NCI-H1417 treated with DMSO at 0.1 percent for 48 hours (cell line): ENCODE data around the gene EYA4.
A peak's percentile ranks its signal among the peaks of the same experiment; 100 is the strongest.
"Not testable (repeated sequence)": the region's sequence is repeated elsewhere in the genome, so short reads cannot be mapped to it uniquely, and the experiment has no call there.

Experiments used
- DNase-seq: peaks from one replicate; lab custom pipeline; 2025; lab: John Stamatoyannopoulos, UW

EYA4 gene

DNA sequence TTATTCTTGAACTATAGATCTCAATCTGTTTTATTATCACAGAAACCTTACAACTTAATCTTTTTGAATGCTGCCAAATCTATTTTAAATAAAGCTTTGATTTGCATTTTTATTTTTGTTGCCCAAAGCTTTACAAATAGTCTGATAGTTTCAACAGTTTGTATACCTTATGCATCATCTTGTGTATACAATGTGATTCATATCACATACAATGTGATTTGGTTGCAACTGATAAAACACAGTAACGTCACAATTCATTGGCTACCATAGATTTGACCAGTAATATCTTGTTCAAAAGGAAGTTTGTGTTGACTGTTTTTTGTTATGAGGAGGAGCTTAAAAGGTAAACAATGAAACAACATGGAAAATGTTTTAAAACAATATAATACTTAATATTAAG, 110.9 kb downstream of the EYA4 start:
- DNase-seq, result no peak

DNA sequence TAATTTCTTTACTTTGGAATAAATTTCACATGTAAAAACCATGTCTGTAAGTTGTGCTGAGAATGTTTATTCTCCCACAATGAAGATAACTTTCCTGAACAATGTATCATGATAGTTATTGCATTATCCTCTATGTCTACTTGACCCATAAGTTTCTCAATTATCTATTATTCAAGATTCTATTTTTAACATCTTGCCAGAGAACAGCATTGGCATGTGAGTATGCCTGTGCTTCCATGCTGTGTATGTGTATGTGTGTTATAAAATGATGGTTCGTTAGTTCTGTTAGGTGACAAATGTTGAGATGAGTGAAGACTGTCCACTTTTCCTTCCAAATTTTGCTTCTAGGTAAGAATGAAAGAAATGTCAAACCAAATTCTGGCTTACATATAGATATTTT, 111.9 kb downstream of the EYA4 start:
- DNase-seq, result no peak

DNA sequence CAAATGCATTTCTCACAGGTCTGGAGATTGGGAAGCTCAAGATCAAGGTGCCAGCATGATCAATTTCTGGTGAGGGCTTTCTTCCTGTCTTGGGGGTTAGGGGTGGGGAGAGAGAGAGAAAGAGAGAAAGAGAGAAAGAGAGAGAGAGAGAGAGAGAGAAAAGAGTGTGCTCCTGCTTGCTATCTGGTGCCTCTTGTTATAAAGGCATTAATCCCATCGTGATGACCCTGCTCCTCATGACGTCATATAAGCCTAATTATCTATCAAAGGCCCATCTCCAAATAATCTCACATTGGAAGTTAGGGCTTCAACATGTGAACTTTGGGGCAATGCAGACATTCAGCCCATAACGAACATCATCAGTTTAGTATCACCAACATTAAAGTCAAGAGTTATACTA, 114.8 kb downstream of the EYA4 start:
- no peak for DNase-seq

DNA sequence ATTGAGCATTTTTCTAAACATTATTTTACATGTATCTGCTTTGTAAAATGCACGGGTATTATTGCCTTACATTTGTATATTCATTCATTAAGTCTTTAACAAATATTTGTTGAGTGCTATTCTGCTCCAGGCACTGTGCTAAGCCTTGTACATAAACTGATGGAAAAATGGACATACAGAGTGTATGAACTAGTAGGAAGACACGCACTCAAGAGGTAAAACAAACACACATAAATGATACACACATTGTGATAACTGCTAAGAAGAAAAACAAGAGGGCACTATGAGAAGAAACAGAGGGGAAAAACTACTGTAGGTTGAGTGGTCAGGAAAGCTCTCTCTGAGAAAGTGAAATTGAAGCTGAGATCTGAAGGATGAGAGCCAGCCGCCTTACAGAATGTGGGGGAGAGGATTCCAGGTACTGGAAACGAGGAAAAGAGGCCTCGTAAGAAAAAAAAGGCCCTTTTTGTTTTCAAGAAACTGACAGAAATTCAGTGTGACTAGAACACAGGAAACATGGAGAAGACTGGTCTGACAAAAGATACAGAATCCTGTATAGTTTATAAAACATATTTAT, 117.5 kb downstream of the EYA4 start:
- DNase-seq, result no peak

DNA sequence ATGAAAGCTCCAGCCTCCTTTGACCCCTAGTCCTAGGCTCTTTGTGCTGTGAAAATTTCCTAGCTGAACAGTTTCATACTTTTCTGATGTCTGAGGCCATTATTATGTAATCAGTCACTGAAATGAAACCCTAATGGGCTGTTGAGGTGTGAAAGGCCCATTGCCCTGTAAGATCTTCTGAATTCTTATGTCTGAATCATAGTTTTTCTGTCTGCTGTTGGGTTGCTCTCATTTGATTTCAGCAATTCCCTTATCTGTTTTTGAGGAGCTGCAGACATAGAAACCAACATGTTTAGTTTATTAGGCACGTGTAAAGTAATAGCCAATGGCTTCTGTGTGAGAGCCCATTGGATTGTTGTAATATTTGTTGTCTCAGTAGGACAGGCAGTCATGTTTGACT, 118.1 kb downstream of the EYA4 start:
- no peak for DNase-seq

DNA sequence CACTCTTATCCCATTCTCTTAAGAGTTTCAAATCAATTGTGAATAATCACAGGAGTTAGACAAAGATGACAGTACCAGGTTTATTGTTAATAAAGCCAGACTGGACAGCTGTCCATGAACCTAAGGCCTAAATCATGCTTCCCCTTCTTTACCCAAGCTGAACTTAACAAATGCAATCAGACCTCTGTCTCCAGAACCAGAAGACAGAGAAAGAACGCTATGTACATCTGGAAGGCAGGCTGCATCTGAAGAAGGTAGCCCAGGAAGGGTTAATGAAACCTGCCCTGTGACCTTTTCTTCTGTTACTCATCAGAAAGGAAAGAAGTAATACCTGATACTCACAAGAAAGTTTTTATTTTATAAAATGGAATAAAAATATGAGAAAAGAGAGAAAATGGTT, 118.6 kb downstream of the EYA4 start:
- DNase-seq, result no peak

DNA sequence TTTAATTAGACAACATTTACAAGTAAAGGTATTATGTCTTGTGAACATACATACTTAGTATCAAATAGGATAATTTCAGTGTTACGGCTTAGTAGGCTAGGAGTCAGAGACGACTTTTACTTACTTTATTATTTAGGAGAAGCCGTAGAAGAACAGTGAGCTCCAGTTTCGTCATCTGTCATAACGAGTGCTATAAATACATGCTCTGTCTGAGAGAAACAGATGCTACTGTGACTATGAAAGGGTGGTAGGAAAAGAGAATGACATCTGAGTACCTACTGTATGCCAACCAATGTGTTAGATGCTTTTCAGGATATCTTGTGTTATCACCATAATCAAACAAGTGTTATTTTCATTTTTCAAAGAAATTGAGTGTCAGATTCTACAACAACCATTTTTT, 119.0 kb downstream of the EYA4 start:
- DNase-seq, result no peak

DNA sequence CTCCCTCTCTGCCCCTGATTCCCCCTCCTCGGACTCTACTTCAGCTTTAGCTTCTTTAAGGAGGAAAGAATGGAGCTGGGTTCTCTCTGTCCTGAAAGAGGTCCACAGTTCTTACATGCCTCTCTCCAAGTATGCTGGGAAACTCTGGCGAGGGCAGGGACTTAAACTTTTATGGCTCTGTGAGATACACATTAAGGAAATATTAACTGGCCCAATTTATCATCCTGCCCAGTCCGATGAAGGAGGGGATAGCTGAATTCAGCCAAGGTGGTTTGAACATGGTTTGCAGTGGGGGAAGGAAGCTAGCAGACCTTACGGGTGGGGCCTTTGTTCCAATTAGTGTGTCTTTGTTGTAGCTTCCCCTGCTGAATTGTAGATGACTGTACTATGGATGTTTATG, 121.7 kb downstream of the EYA4 start:
- no peak for DNase-seq

DNA sequence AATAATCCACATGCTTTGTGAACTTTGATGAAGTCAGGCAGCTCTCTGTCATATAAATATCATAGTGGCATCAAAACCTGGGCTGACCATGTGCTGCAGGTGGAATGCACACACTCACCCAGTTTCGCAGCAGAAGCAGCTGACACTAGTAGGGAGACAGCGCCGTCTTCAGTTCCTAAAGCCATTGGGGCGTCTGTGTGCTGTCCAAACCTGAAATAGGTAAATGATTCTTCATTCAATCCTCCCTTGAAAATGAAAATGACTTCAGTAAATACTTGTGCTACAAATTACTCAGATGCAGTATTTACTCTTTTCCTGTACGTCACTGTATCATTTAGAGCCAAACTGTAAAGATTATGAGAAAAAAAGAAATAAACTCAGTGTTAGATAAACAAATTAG, 127.5 kb downstream of the EYA4 start:
- peak; percentile 24 for DNase-seq

DNA sequence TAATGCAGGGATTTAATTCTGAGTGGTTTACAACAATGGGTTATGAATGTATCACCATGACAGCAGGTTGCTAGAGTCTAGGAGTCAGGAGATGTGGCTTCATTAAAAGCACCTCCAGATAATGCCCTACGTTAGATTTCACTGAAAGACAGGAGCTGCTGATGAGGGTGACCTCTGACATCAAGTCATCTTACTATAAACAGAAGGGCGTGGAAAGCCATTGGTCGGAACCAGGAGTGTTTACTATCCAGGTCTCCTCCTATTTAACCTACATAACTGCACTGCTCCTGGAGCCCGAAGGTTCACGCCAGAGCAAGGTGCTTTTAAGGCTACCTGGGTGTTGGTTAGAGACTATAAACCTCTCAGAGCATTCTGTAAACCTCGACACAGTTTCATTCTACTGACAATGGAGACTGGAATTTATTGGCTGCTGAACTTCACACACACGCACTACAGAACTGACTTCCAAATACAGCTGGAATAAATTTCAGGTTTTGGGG, 128.7 kb downstream of the EYA4 start:
- no peak for DNase-seq

DNA sequence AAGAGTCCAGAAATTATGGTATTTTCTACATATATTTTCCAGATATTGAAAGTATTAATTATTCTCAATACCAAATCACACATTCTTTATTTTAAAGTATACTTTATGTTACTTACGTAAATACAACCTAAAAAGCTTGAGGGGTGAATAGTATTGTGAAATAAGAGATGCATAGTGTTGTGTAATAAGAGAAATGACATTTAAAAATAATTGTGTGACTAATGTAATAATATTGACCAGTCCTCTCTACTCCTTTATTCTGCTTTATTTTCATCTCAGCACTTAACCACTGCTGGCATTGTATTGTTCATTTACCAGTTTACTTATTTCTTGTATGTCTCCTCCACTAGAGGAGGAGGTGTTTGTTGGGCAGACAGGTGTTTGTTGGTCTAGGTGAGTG, 135.6 kb downstream of the EYA4 start:
- DNase-seq, result no peak

DNA sequence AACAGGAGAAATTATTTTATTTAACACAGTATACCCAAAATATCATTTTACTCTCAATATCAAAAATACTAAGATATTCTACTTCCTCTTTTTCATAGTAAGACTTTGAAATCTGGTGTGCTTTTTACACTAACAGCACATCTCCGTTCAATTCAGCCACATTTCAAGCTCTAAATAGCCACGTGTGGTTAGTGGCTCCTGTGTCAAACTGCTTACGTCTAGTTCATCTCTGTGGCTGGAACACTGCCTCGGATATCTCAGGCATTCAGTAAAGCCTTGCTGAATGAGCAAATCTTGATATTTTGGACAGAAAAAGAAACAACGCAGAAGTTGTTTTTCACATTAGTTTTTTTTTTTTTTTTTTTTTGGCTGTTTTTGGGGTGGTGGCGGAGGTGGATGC, 136.1 kb downstream of the EYA4 start:
- DNase-seq, result no peak

DNA sequence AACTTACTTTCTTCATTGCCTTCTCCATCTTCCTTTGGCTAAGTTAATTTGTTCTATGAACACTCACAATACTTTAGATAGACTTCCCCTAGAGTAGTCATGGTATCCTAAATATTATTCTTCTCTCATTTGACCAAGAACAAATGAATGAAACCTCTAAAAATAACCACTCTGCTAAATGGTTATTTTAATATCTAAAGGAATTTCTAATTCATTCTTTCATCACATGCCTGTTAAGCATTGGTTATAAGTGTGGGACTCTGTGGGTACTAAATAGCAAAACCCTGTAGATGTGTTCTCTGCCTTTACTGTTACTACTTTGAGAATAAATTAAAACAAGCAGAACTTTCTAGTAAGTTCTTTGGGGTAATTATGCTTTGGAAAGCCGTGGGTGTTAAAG, 138.9 kb downstream of the EYA4 start:
- DNase-seq, result no peak

DNA sequence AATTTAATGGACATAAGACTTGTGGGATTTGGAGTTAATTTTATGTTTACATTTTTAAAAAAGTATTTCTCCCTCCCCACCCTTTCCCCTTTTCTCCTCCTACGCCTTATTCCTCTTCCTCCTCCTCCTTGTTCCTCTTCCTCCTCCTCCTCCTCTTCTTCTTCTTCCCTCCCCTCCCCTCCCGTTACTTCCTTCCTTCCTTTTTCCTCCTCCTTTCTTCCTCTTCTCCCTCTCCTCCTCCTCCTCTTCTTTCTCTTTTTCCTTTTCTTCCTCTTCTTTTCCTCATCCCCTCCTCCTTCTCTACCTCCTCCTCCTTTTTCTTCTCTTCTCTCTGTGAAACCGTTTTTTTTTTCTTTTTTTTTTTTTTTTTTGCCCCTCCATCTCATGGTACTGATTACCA, 139.6 kb downstream of the EYA4 start:
- no peak for DNase-seq

DNA sequence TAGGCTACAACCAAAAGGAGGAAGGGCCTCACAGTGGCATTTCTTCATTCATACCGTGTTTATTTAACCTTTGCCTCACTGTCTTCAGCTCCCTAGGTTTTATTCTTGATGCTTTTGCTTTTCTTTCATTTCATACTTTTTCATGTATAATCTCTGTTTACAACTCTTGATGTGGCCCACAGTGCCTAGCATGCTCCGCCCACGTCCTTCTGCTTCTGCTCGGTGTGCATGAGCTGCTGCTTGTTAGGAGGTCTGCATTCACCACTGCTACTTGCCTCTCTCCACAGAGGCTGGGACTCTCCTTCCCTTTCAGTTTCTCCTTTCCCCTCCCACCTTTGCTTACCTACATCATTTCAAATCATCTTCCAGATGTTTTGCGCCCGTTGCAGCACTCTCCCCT, 147.6 kb downstream of the EYA4 start:
- no peak for DNase-seq

DNA sequence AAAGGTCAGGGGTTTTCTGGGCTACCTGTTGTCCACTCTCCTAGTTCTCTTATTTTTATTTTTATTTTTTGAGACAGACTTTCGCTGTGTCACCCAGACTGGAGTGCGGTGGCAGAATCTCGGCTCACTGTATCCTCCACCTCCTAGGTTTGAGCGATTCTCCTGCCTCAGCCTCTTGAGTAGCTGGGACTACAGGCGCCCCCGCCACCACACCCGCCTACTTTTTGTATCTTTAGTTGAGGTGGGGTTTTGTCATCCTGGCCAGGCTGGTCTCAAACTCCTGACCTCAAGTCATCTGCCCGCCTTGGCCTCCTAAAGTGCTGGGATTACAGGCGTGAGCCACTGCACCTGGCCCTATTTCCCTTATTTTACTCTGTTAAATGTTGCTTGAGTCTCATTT, 149.0 kb downstream of the EYA4 start:
- no peak for DNase-seq

DNA sequence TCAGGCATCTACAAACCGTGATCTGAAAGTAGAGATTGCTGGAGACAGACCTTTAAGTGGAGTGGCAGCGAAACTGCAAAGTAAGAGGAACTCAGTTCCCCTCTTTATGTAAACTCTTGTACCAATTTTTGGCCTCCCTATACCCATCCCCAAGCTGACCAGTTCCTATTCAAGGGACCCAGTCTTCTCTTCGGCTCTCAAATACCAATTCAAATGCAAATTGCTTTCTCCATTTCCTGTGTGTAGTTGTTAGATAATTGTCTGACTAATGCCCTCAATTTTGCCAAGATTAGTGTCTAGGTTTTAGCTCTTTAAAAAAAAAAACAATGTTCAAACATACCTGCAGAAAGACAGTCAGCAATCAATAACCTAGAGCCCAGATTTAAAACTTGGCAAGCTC, 150.9 kb downstream of the EYA4 start:
- DNase-seq, result no peak

DNA sequence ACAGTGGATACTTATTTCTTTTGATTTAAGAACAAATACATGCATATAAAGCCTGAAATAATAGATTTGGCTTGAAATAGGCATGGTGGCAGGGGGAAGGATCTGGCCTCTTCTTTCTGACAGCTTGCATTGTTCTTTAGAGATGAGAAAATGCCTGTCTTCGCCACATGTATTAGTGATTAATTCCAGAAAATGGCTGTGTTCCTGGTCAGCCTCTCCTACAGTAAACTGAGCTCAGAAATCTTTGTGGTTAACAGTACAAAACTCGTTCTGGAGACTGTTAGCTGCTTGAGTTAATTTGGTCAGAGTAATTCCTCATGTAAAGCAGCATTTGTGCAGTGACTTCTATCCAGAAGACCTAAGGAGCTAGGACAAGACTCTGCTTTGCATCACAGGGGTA, 151.5 kb downstream of the EYA4 start:
- no peak for DNase-seq

DNA sequence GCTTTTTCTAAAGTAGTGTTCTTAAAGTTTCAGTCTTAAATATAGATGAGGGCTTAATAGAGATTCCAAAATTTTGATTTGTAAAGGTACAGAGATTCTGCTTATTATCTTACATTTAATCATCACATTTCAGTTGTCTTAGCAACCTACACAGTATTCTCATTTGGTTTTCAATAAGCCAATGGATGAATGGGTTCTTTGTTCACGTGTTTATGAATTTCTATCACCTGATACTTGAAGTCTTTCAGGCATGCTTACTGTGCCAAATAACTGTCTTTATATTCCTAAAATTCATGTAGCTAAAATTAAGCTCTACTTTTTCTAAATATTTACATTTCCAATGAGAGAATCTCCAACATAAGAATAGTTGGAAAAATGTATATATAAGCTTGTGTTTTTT, 152.7 kb downstream of the EYA4 start:
- no peak for DNase-seq

DNA sequence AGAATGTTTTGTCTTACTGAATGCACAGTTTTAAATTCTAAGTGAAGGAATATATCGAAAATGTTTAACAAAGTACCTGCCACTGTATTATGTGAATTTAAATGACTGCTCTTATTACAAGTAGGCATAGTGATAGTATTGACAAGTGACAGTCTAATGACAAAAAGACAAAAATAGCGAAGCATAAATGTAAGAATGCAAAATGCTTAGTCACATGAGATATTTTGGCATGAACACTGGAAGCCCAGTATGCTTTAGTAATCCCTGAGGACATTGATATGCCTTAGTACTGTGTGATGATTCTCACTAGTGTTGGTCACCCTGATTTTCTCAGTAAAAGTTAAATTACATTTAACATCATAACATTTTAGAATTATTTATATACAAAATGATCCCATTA, 153.5 kb downstream of the EYA4 start:
- no peak for DNase-seq

DNA sequence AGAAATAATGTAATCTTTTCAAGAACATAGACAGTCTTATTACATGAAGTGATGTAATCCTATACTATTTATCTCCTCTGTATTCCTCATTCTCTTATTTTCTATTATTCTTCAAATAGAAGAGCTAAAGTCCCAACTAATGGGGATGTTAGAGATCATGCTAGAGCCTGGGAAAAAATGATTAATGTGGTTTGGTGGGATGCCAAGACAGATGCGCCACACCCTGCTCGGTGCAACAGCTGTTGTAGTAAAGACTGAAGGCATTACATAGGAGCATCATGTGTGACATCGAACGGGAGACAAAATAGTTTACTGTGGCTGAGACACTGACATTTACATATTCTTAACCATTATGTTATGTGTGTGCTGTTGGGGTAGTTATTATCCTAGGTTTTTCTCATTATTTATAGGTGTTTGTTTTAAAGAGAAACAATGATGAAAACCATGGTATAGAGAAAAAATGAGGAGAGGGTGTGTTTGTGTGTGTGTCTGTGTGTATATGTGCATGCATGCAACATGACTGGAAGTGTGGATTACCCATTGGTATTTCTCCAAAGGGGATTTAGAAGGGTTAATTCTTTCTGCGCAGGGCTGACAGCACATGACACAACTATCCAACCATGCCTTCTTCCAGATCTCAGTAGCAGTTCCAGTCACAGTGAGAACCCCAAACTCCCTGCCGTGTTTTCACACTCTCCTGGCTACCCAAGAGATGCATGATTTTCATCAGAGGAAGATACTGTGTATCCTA, 155.3 kb downstream of the EYA4 start:
- DNase-seq, result no peak

DNA sequence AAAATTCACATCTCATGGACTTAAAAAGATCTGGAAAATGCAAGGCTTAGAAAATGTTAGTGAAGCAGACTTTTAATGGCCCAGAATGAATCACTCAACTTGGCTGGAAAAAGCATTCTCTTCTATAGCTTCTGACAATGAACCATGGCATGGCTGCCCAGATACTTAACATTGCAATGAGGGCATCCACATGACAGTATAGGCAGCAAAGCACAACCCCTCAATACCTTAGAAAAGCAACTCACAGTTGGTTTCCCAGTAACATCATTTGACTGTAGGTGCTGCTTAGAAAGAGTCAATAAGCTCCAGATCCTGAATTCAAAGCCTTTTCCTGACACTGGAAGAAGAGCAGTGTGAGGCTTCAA, 155.8 kb downstream of the EYA4 start:
- no peak for DNase-seq

DNA sequence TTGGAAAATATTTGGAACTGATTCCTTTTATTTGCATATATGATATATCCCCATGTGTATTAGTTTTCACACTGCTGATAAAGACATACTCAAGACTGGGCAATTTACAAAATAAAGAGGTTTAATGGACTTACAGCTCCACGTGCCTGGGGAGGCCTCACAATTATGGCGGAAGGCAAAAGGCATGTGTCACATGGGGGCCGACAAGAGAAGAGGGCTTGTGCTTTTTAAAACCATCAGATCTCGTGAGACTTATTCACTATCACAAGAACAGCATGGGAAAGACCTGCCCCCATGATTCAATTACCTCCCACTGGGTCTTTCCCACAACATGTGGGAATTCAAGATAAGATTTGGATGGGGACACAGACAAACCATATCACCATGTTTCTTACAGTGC, 156.4 kb downstream of the EYA4 start:
- DNase-seq, result not testable (repeated sequence)

DNA sequence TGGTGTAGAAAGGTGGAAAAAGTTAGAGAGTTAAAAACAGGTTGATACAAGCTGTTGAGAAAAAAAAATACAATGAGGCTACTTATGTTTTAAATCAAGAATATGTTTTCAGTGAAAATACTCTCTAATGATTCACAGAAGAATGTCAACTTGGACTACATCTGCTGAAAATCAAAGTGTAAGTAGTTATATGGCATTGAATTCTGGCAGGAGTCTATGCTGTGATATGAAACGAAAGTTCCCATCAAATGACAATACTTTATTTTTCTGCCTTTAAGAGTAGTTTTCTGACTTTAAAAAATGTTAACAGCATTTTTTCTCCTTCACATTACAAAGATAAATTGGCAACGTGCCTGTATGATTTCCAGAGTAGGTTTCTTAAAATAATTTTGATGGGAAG, 158.3 kb downstream of the EYA4 start:
- DNase-seq, result no peak
